Hepatocyte (in vitro differentiated cells): ENCODE measurements around the gene MUCL1. TPM values are rescaled to one million over a fixed set of nuclear protein-coding genes. Genes with fewer than 3 reads are reported as not detected.

Source experiments
- DNase-seq: peaks from one replicate; pipeline ENCODE4 v3.0.0-alpha.2; 2016; ENCODE audit warnings: low spot score
- H2AFZ ChIP-seq: fragments of 200-600 bp; sonication (generic); 2 replicates; pipeline ENCODE4 v1.6.0; 2016; ENCODE audit warnings: antibody characterized with exemption, mild to moderate bottlenecking
- H3K27ac ChIP-seq: fragments of 200-600 bp; sonication (generic); 2 replicates; pipeline ENCODE4 v1.5.1; 2016; ENCODE audit warnings: mild to moderate bottlenecking
- H3K27me3 ChIP-seq: fragments of 200-600 bp; sonication (generic); 2 replicates; pipeline ENCODE4 v1.6.1; 2016
- H3K36me3 ChIP-seq: fragments of 200-600 bp; sonication (generic); replicated peaks from 2 replicates; pipeline ENCODE4 v1.5.1; 2016; ENCODE audit warnings: low read depth; ENCODE audit not compliant: insufficient read depth
- H3K4me1 ChIP-seq: fragments of 200-600 bp; sonication (generic); 2 replicates; pipeline ENCODE4 v1.5.1; 2016; ENCODE audit warnings: mild to moderate bottlenecking, moderate library complexity; ENCODE audit not compliant: insufficient read depth
- H3K4me2 ChIP-seq: fragments of 200-600 bp; sonication (generic); 2 replicates; pipeline ENCODE4 v1.6.0; 2016
- H3K4me3 ChIP-seq: fragments of 200-600 bp; sonication (generic); 2 replicates; pipeline ENCODE4 v1.5.1; 2016; ENCODE audit warnings: mild to moderate bottlenecking
- H3K79me2 ChIP-seq: fragments of 200-600 bp; sonication (generic); 2 replicates; pipeline ENCODE4 v1.6.0; 2017; ENCODE audit warnings: mild to moderate bottlenecking
- H3K9me2 ChIP-seq: fragments of 200-600 bp; sonication (generic); replicated peaks from 2 replicates; pipeline ENCODE4 v1.6.0; 2017; ENCODE audit warnings: mild to moderate bottlenecking; ENCODE audit not compliant: insufficient read depth
- H3K9me3 ChIP-seq: fragments of 200-600 bp; sonication (generic); 2 replicates; pipeline ENCODE4 v1.5.1; 2016; ENCODE audit warnings: low read depth, mild to moderate bottlenecking
- H4K20me1 ChIP-seq: fragments of 200-600 bp; sonication (generic); 2 replicates; pipeline ENCODE4 v1.6.0; 2016; ENCODE audit warnings: mild to moderate bottlenecking; ENCODE audit not compliant: insufficient read depth, poor library complexity, severe bottlenecking
- EZH2 ChIP-seq: fragments of 200-600 bp; sonication (generic); IDR thresholded peaks from 2 replicates; pipeline ENCODE4 v1.6.1; 2016; ENCODE audit warnings: antibody characterized with exemption, mild to moderate bottlenecking, borderline replicate concordance
- EZH2phosphoT487 ChIP-seq: fragments of 200-600 bp; sonication (generic); IDR thresholded peaks from one replicate; pipeline ENCODE4 v1.6.1; 2018; ENCODE audit warnings: antibody characterized with exemption, mild to moderate bottlenecking, low read depth, moderate library complexity; ENCODE audit not compliant: unreplicated experiment, severe bottlenecking
- WGBS: methylation state at CpG from one replicate; pipeline ENCODE4 v1.1.6; 2016; ENCODE audit warnings: low lambda C conversion rate; ENCODE audit errors: missing lambda C conversion rate; 5-methylcytosine and 5-hydroxymethylcytosine counted together
- polyA plus RNA-seq: library from polyadenylated mRNA; unstranded; fragments of >200 nt; fragmentation: Nextera tagmentation; extraction: Ambion mirVana; gene quantifications from 2 replicates; pipeline ENCODE4 v1.2.1, GENCODE V29; 2016
- total RNA-seq: library from RNA; depleted of rRNA; stranded (reverse); fragments of >200 nt; gene quantifications from 2 replicates; pipeline ENCODE4 v1.2.3, GENCODE V29; 2014
- TF ChIP-seq, protein P1 (sequence below): fragments of 200-600 bp; sonication (generic); IDR thresholded peaks from 2 replicates; pipeline ENCODE4 v1.5.1; 2016; ENCODE audit warnings: antibody characterized with exemption, mild to moderate bottlenecking; ENCODE audit not compliant: poor library complexity

MUCL1 gene
- total and polyA plus RNA-seq, 2 experiments from 2014 or later, result not detected

GRCh38 chr12:54840244-54840865 lies 14.0 kb upstream of the MUCL1 start:
- 84% methylated on average over 3 of the region's 3 CpGs for WGBS
- no peak for DNase-seq
- Histone ChIP-seq H3K4me1 (no peaks in the 10 kb centered on the region), H2AFZ (no peak overlapping the region), H4K20me1 (no peaks in the 10 kb centered on the region), H3K4me3 (no peak overlapping the region), H3K9me3 (no peaks in the 10 kb centered on the region), H3K79me2 (no peaks in the 10 kb centered on the region), H3K27ac (no peak overlapping the region), H3K9me2 (no peaks in the 10 kb centered on the region), H3K36me3 (no peaks in the 10 kb centered on the region), H3K4me2 (no peak overlapping the region), H3K27me3 (no peaks in the 10 kb centered on the region)
- TF ChIP-seq EZH2phosphoT487, result no peak
- TF ChIP-seq EZH2, result no peak
- TF ChIP-seq, protein P1, sequence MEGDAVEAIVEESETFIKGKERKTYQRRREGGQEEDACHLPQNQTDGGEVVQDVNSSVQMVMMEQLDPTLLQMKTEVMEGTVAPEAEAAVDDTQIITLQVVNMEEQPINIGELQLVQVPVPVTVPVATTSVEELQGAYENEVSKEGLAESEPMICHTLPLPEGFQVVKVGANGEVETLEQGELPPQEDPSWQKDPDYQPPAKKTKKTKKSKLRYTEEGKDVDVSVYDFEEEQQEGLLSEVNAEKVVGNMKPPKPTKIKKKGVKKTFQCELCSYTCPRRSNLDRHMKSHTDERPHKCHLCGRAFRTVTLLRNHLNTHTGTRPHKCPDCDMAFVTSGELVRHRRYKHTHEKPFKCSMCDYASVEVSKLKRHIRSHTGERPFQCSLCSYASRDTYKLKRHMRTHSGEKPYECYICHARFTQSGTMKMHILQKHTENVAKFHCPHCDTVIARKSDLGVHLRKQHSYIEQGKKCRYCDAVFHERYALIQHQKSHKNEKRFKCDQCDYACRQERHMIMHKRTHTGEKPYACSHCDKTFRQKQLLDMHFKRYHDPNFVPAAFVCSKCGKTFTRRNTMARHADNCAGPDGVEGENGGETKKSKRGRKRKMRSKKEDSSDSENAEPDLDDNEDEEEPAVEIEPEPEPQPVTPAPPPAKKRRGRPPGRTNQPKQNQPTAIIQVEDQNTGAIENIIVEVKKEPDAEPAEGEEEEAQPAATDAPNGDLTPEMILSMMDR, result no peak

GRCh38 chr12:54857406-54857805 lies 3.1 kb downstream of the MUCL1 start:
- no peak for DNase-seq
- Histone ChIP-seq H3K27me3 (peaks cover 12% of the 10 kb centered on the region), H3K4me3 (no peak overlapping the region), H3K36me3 (no peaks in the 10 kb centered on the region), H3K4me2 (no peak overlapping the region), H3K9me3 (no peaks in the 10 kb centered on the region), H3K79me2 (no peaks in the 10 kb centered on the region), H4K20me1 (no peaks in the 10 kb centered on the region), H3K27ac (no peak overlapping the region), H3K9me2 (no peaks in the 10 kb centered on the region), H3K4me1 (no peaks in the 10 kb centered on the region), H2AFZ (no peak overlapping the region)
- TF ChIP-seq EZH2phosphoT487 (no peak), EZH2 (no peak)
- WGBS, result 73% methylated on average over 2 of the region's 2 CpGs

GRCh38 chr12:54858562-54858961 lies 4.2 kb downstream of the MUCL1 start:
- Histone ChIP-seq H3K9me2 (no peaks in the 10 kb centered on the region), H2AFZ (no peak overlapping the region), H4K20me1 (no peaks in the 10 kb centered on the region), H3K27me3 (peaks cover 12% of the 10 kb centered on the region), H3K9me3 (no peaks in the 10 kb centered on the region), H3K79me2 (no peaks in the 10 kb centered on the region), H3K4me1 (no peaks in the 10 kb centered on the region), H3K36me3 (no peaks in the 10 kb centered on the region), H3K4me3 (no peak overlapping the region), H3K27ac (no peak overlapping the region), H3K4me2 (no peak overlapping the region)
- 89% methylated on average over 1 of the region's 1 CpG for WGBS
- TF ChIP-seq EZH2phosphoT487 (no peak), EZH2 (no peak)
- TF ChIP-seq, protein P1, result no peak
- no peak for DNase-seq

- Histone ChIP-seq H3K4me1 (no peaks in the 10 kb centered on the region), H3K4me2 (no peak overlapping the region), H4K20me1 (no peaks in the 10 kb centered on the region), H3K79me2 (no peaks in the 10 kb centered on the region), H3K27me3 (peaks cover 12% of the 10 kb centered on the region), H3K36me3 (no peaks in the 10 kb centered on the region), H3K4me3 (no peak overlapping the region), H2AFZ (no peak overlapping the region), H3K9me2 (no peaks in the 10 kb centered on the region), H3K9me3 (no peaks in the 10 kb centered on the region), H3K27ac (no peak overlapping the region)
- 47% methylated on average over 4 of the region's 4 CpGs for WGBS
- no peak for DNase-seq
- TF ChIP-seq, protein P1, result no peak
These were observed 5.2 kb downstream of the MUCL1 start for GRCh38 chr12:54859502-54859901.
